Epidermal melanocyte (primary cell): ENCODE results near the gene BCOR.

Source experiments
- DNase-seq: peaks from one replicate; pipeline ENCODE4 v3.0.0; 2011; ENCODE audit warnings: low spot score; ENCODE audit not compliant: insufficient read length

The BCOR gene

GRCh38 chrX:40099055-40099958 is 1.5 kb upstream of the BCOR start:
- no peak for DNase-seq

GRCh38 chrX:40098264-40099054 is 701 bp upstream of the BCOR start:
- no peak for DNase-seq

- DNase-seq: no peak
Measured at GRCh38 chrX:40097141-40097503, 636 bp downstream of the BCOR start.

GRCh38 chrX:40096395-40097091 is 1.2 kb downstream of the BCOR start:
- DNase-seq: no peak

GRCh38 chrX:40095583-40096394 is 2.0 kb downstream of the BCOR start:
- no peak for DNase-seq

- no peak for DNase-seq
Measured at GRCh38 chrX:40094900-40095582, 2.7 kb downstream of the BCOR start.

- DNase-seq: no peak
Measured at GRCh38 chrX:40094041-40094899, 3.5 kb downstream of the BCOR start.

- DNase-seq: no peak
Measured at GRCh38 chrX:40093586-40093985, 4.2 kb downstream of the BCOR start.

GRCh38 chrX:40092808-40093435 is 4.8 kb downstream of the BCOR start:
- DNase-seq: no peak

GRCh38 chrX:40091691-40092421 is 5.9 kb downstream of the BCOR start:
- DNase-seq: no peak

- no peak for DNase-seq
Measured at GRCh38 chrX:40090961-40091360, 6.8 kb downstream of the BCOR start.

GRCh38 chrX:40090050-40090804 is 7.5 kb downstream of the BCOR start:
- no peak for DNase-seq

GRCh38 chrX:40088803-40089540 is 8.8 kb downstream of the BCOR start:
- DNase-seq: no peak

GRCh38 chrX:40088299-40088625 is 9.5 kb downstream of the BCOR start:
- DNase-seq: no peak

GRCh38 chrX:40087425-40088298 is 10.1 kb downstream of the BCOR start:
- no peak for DNase-seq
